SK-N-SH (cell line): ENCODE measurements around the gene ATP5F1E. TPM values are rescaled to one million over a fixed set of nuclear protein-coding genes. Genes with fewer than 3 reads are reported as not detected.

Experiments used
- CTCF ChIA-PET: fragments of 300-600, 350-600 bp; formaldehyde crosslinking; extraction: SDS; loops from one replicate; lab custom pipeline; 2021; lab: Yijun Ruan, JAX
- POLR2A ChIA-PET: fragments of 350-600 bp; sonication (Branson Sonifier 250); formaldehyde crosslinking; extraction: SDS; loops from one replicate; lab custom pipeline; 2020; ENCODE audit warnings: antibody characterized with exemption, inconsistent platforms; lab: Yijun Ruan, JAX
- DNase-seq: peaks from one replicate; pipeline ENCODE4 v3.0.0; 2012
- H2AFZ ChIP-seq: fragments of 200-600 bp; sonication (generic); 2 replicates; pipeline ENCODE4 v1.8.1; 2016; ENCODE audit warnings: antibody characterized with exemption, mild to moderate bottlenecking, low read depth
- H3F3A ChIP-seq: fragments of 200-600 bp; sonication (generic); replicated peaks from 2 replicates; pipeline ENCODE3; 2016; ENCODE audit warnings: antibody characterized with exemption, mild to moderate bottlenecking; ENCODE audit not compliant: insufficient read depth
- H3K27ac ChIP-seq, 2 experiments: fragments of 200-500 bp in 1 of 2; fragments of 200-600 bp in 1 of 2; sonication (Bioruptor generic) in 1 of 2; sonication (generic), shearing (Covaris generic) in 1 of 2; 2 replicates each; pipeline versions ENCODE4 v1.5.1 to v1.6.1; 2014 to 2016; ENCODE audit warnings: low read depth in 2 of 2, inconsistent platforms in 1 of 2, low read length in 1 of 2, mild to moderate bottlenecking in 1 of 2, mixed read lengths in 1 of 2
- H3K27me3 ChIP-seq: fragments of 200-600 bp; sonication (generic), shearing (Covaris generic); 2 replicates; pipeline ENCODE4 v1.6.1; 2016; ENCODE audit warnings: mixed run types; ENCODE audit not compliant: insufficient read depth
- H3K36me3 ChIP-seq, 2 experiments: fragments of 200-500 bp in 1 of 2; fragments of 200-600 bp in 1 of 2; sonication (Bioruptor generic) in 1 of 2; sonication (generic) in 1 of 2; replicated peaks in 1 of 2; 2 replicates each; pipeline versions ENCODE3 to v1.5.1; 2014 to 2016; ENCODE audit warnings: low read length in 1 of 2, mild to moderate bottlenecking in 1 of 2; ENCODE audit not compliant: insufficient read depth in 2 of 2, control insufficient read depth in 1 of 2
- H3K4me1 ChIP-seq, 2 experiments: fragments of 200-500 bp in 1 of 2; fragments of 200-600 bp in 1 of 2; sonication (Bioruptor generic) in 1 of 2; sonication (generic), shearing (Covaris generic) in 1 of 2; 2 replicates each; pipeline versions ENCODE4 v1.5.1 to v1.6.1; 2014 to 2016; ENCODE audit warnings: low read depth in 1 of 2, low read length in 1 of 2, mixed run types in 1 of 2; ENCODE audit not compliant: insufficient read depth in 2 of 2, control insufficient read depth in 1 of 2
- H3K4me2 ChIP-seq: fragments of 200-600 bp; sonication (generic), shearing (Covaris generic); 2 replicates; pipeline ENCODE4 v1.6.1; 2017; ENCODE audit warnings: mixed run types
- H3K4me3 ChIP-seq, 2 experiments: fragments of 200-500 bp in 1 of 2; fragments of 200-600 bp in 1 of 2; sonication (Bioruptor generic) in 1 of 2; sonication (generic), shearing (Covaris generic) in 1 of 2; 2 replicates each; pipeline versions ENCODE4 v1.5.1 to v1.8.1; 2014 to 2016; ENCODE audit warnings: low read depth in 2 of 2, inconsistent platforms in 1 of 2, low read length in 1 of 2, mild to moderate bottlenecking in 1 of 2, mixed read lengths in 1 of 2, moderate library complexity in 1 of 2
- H3K79me2 ChIP-seq: fragments of 200-600 bp; sonication (generic); 2 replicates; pipeline ENCODE4 v1.8.1; 2017; ENCODE audit warnings: mild to moderate bottlenecking; ENCODE audit not compliant: insufficient read depth
- H3K9ac ChIP-seq: fragments of 200-600 bp; sonication (generic); 2 replicates; pipeline ENCODE4 v1.6.1; 2017; ENCODE audit warnings: mixed run types
- H3K9me2 ChIP-seq: fragments of 200-600 bp; sonication (generic); 2 replicates; pipeline ENCODE4 v1.6.1; 2017; ENCODE audit warnings: mixed run types
- H3K9me3 ChIP-seq: fragments of 200-600 bp; sonication (generic); 2 replicates; pipeline ENCODE4 v1.6.1; 2017; ENCODE audit warnings: mixed run types, mild to moderate bottlenecking, moderate library complexity
- H4K20me1 ChIP-seq: fragments of 200-600 bp; sonication (generic); 2 replicates; pipeline ENCODE4 v1.6.1; 2017; ENCODE audit warnings: mild to moderate bottlenecking, mixed run types; ENCODE audit not compliant: insufficient read depth
- ELF1 ChIP-seq: IDR thresholded peaks from 2 replicates; pipeline ENCODE4 v1.4.0; 2012
- FOSL2 ChIP-seq: IDR thresholded peaks from 2 replicates; pipeline ENCODE4 v1.4.0; 2012; ENCODE audit warnings: low read depth, mild to moderate bottlenecking, moderate library complexity, borderline replicate concordance
- JUND ChIP-seq: IDR thresholded peaks from 2 replicates; pipeline ENCODE4 v1.4.0; 2012
- MEF2A ChIP-seq: IDR thresholded peaks from 2 replicates; pipeline ENCODE4 v1.4.0; 2012; ENCODE audit warnings: low read depth, borderline replicate concordance
- NFIC ChIP-seq: IDR thresholded peaks from 2 replicates; pipeline ENCODE4 v1.4.0; 2012; ENCODE audit warnings: borderline replicate concordance
- RAD21 ChIP-seq: IDR thresholded peaks from 2 replicates; pipeline ENCODE4 v1.6.1; 2012; ENCODE audit warnings: mild to moderate bottlenecking, low read length
- RCOR1 ChIP-seq: fragments of 150-350 bp; IDR thresholded peaks from 2 replicates; pipeline ENCODE4 v1.6.1; 2017; ENCODE audit warnings: antibody characterized with exemption, low read length
- RFX5 ChIP-seq: IDR thresholded peaks from 2 replicates; pipeline ENCODE4 v1.6.1; 2012; ENCODE audit warnings: mild to moderate bottlenecking, improper control_type of control experiment, low read length
- RXRA ChIP-seq: IDR thresholded peaks from 2 replicates; pipeline ENCODE4 v1.4.0; 2012; ENCODE audit warnings: low read depth, mild to moderate bottlenecking, borderline replicate concordance
- SIN3A ChIP-seq: IDR thresholded peaks from 2 replicates; pipeline ENCODE4 v1.6.1; 2012; ENCODE audit warnings: low read depth, mild to moderate bottlenecking, low read length, moderate library complexity, borderline replicate concordance
- SMC3 ChIP-seq: IDR thresholded peaks from 2 replicates; pipeline ENCODE4 v1.6.1; 2012; ENCODE audit warnings: low read depth, low read length, improper control_type of control experiment
- TAF1 ChIP-seq: IDR thresholded peaks from 2 replicates; pipeline ENCODE4 v1.6.1; 2012; ENCODE audit warnings: low read depth, mild to moderate bottlenecking, low read length, moderate library complexity, borderline replicate concordance
- TEAD4 ChIP-seq: IDR thresholded peaks from 2 replicates; pipeline ENCODE4 v1.4.0; 2012; ENCODE audit warnings: mild to moderate bottlenecking, borderline replicate concordance; ENCODE audit not compliant: insufficient read depth
- YY1 ChIP-seq: IDR thresholded peaks from 2 replicates; pipeline ENCODE4 v1.4.0; 2012; ENCODE audit warnings: low read depth, mild to moderate bottlenecking
- WGBS: methylation state at CpG from one replicate; pipeline ENCODE4 v1.1.6; 2017; ENCODE audit warnings: low lambda C conversion rate; 5-methylcytosine and 5-hydroxymethylcytosine counted together
- polyA plus RNA-seq, 3 experiments: library from polyadenylated mRNA; depleted of rRNA; stranded (reverse); fragments of >200 nt; gene quantifications; 2 replicates each; pipeline ENCODE4 v1.2.3, GENCODE V29; 2012
- TF ChIP-seq, protein P1 (sequence below): IDR thresholded peaks from 2 replicates; pipeline ENCODE4; 2012
- TF ChIP-seq, protein P2 (sequence below): IDR thresholded peaks from 2 replicates; pipeline ENCODE4 v1.4.0; 2012; ENCODE audit warnings: low read depth, borderline replicate concordance
- TF ChIP-seq, protein P3 (sequence below): fragments of 200-600 bp; sonication (generic); IDR thresholded peaks from 2 replicates; pipeline ENCODE4 v1.6.1; 2017; ENCODE audit warnings: antibody characterized with exemption, mild to moderate bottlenecking, moderate library complexity

The ATP5F1E gene
- polyA plus RNA-seq, 1 of the 3 experiments (the other 2 are of a cell fraction) = 60.8 TPM

DNA sequence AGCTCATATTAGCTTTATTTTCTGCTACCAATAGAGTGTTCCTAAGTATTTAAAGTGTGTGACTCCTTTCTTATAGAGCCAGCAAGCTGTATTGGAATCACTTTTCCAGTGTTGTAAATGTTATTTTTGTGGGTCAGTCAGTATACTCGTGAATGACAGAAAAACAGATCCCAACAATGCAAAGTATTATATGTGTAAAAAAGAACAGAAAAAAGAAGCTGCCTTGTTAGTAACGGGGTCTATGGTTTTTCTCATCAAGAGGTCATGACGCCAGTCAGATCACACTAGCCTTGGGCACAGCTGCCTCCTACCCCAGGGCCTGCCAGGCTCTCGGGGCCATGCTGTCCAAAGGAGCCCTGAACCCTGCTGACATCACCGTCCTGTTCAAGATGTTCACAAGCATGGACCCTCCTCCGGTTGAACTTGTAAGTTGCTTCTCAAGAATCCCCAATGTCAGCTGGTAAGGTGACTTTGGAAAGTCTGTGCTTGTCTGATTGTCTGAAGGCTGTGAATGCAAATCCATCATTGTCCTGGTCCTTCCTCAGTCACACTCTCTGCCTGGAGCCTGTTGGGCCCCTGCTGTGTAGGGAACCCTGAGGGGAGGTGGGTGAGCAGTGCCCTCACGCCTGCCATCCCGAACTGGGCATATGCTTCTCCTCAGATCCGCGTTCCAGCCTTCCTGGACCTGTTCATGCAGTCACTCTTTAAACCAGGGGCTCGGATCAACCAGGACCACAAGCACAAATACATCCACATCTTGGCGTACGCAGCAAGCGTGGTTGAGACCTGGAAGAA lies 41.3 kb downstream of the ATP5F1E start:
- no peak overlapping the region for H3K4me2 ChIP-seq
- no peak overlapping the region for H2AFZ ChIP-seq
- no peaks in the 10 kb centered on the region for H3K9me3 ChIP-seq
- no peaks in the 10 kb centered on the region for H3K27me3 ChIP-seq
- no peak overlapping the region for H3K4me3 ChIP-seq
- POLR2A ChIA-PET = interaction anchor here (0.7 kb wide), 1 partner anchor 26 kb away, joined by 3 read pairs; no protein-coding TSS in a partner anchor
- DNase-seq = no peak
- no peak overlapping the region; a peak in 1 of 4 replicates for H3K27ac ChIP-seq
- no peaks in the 10 kb centered on the region for H3F3A ChIP-seq
- peaks cover 12% of the 10 kb centered on the region for H3K79me2 ChIP-seq
- WGBS = 97% methylated on average over 13 of the region's 14 CpGs
- H3K9me2 ChIP-seq = no peaks in the 10 kb centered on the region
- 0 out of 2 replicates have a peak, but pooled peaks cover 3% of the 10 kb centered on the region for H4K20me1 ChIP-seq
- H3K9ac ChIP-seq = no peak overlapping the region
- TF ChIP-seq MEF2A = no peak
- TF ChIP-seq, protein P1, sequence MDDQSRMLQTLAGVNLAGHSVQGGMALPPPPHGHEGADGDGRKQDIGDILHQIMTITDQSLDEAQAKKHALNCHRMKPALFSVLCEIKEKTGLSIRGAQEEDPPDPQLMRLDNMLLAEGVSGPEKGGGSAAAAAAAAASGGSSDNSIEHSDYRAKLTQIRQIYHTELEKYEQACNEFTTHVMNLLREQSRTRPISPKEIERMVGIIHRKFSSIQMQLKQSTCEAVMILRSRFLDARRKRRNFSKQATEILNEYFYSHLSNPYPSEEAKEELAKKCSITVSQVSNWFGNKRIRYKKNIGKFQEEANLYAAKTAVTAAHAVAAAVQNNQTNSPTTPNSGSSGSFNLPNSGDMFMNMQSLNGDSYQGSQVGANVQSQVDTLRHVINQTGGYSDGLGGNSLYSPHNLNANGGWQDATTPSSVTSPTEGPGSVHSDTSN = no peak
- no peak for TF ChIP-seq SIN3A
- TF ChIP-seq RXRA = no peak
- TF ChIP-seq, protein P2, sequence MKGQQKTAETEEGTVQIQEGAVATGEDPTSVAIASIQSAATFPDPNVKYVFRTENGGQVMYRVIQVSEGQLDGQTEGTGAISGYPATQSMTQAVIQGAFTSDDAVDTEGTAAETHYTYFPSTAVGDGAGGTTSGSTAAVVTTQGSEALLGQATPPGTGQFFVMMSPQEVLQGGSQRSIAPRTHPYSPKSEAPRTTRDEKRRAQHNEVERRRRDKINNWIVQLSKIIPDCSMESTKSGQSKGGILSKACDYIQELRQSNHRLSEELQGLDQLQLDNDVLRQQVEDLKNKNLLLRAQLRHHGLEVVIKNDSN = no peak
- no peak for TF ChIP-seq TEAD4
- TF ChIP-seq, all 33 proteins: peak for 0
- CTCF ChIA-PET = no interaction called here
- H3K36me3 ChIP-seq = peaks cover 63 to 84% of the 10 kb centered on the region in 2 experiments
- peaks cover 0 to 30% of the 10 kb centered on the region in 2 experiments; a peak in 2 of 4 replicates for H3K4me1 ChIP-seq

DNA sequence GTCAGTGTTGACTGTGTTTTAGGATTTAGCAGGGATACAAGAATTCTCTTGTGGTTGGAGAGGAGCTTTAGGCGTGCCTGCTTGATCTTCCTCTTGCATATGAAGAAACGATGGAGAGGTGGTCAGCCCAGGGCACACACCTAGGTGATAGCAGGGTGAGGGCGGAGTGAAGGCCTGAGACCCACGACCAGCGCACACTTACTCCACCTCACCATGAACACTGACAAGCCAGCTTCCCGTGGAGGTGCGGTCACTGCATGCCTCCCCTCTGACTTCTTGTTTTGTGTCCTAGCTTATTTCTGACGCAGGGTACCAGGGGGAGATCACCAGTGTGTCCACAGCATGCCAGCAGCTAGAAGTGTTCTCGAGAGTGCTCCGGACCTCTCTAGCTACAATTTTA lies 42.9 kb downstream of the ATP5F1E start:
- CTCF ChIA-PET = interaction anchor here (2.0 kb wide), 1 partner anchor 99 kb away, joined by 6 read pairs; no protein-coding TSS in a partner anchor
- TF ChIP-seq RFX5 (no peak), NFIC (no peak), TAF1 (no peak), RXRA (no peak), YY1 (no peak), ELF1 (no peak), FOSL2 (no peak), SIN3A (no peak), TEAD4 (no peak), RAD21 (no peak), RCOR1 (no peak), SMC3 (no peak), JUND (no peak)
- TF ChIP-seq, protein P3, sequence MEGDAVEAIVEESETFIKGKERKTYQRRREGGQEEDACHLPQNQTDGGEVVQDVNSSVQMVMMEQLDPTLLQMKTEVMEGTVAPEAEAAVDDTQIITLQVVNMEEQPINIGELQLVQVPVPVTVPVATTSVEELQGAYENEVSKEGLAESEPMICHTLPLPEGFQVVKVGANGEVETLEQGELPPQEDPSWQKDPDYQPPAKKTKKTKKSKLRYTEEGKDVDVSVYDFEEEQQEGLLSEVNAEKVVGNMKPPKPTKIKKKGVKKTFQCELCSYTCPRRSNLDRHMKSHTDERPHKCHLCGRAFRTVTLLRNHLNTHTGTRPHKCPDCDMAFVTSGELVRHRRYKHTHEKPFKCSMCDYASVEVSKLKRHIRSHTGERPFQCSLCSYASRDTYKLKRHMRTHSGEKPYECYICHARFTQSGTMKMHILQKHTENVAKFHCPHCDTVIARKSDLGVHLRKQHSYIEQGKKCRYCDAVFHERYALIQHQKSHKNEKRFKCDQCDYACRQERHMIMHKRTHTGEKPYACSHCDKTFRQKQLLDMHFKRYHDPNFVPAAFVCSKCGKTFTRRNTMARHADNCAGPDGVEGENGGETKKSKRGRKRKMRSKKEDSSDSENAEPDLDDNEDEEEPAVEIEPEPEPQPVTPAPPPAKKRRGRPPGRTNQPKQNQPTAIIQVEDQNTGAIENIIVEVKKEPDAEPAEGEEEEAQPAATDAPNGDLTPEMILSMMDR = no peak
- TF ChIP-seq, protein P2 = no peak

More for the DNA sequence above, 42.9 kb downstream of the ATP5F1E start:
- H3K4me1 ChIP-seq = peaks cover 0 to 40% of the 10 kb centered on the region in 2 experiments; a peak in 2 of 4 replicates
- 91% methylated on average over 10 of the region's 10 CpGs for WGBS
- H3K9ac ChIP-seq = no peak overlapping the region
- no peak overlapping the region for H2AFZ ChIP-seq
- DNase-seq = no peak
- peaks cover 16% of the 10 kb centered on the region; the same call in 1 of the 2 replicates for H4K20me1 ChIP-seq
- no peak overlapping the region for H3K4me2 ChIP-seq
- H3K9me3 ChIP-seq = no peaks in the 10 kb centered on the region
- H3K9me2 ChIP-seq = no peaks in the 10 kb centered on the region
- H3K27ac ChIP-seq = no peak overlapping the region; a peak in 1 of 4 replicates
- H3K4me3 ChIP-seq = no peak overlapping the region
- no peaks in the 10 kb centered on the region for H3K27me3 ChIP-seq
- POLR2A ChIA-PET = interaction anchor here (1.1 kb wide), 1 partner anchor 10 kb away, joined by 4 read pairs; no protein-coding TSS in a partner anchor
- peaks cover 28% of the 10 kb centered on the region for H3K79me2 ChIP-seq
- H3F3A ChIP-seq = no peaks in the 10 kb centered on the region
- peaks cover 57 to 74% of the 10 kb centered on the region in 2 experiments for H3K36me3 ChIP-seq
